GM12878 (cell line): ENCODE data around the gene ARMC2. TPM values are rescaled to one million over a fixed set of nuclear protein-coding genes. Genes with fewer than 3 reads are reported as not detected.

ENCODE experiments used
- ATAC-seq: fragments of 200-7000 bp; cut with Tn5 transposase; 3 replicates; pipeline ENCODE4 v1.9.1; 2020; ENCODE audit warnings: mild to moderate bottlenecking, moderate library complexity
- BruUV-seq: library from RNA; stranded (reverse); fragments of 400-500 nt; replicated peaks from 2 replicates; lab custom pipeline; 2021; lab: Mats Ljungman, UMichigan
- CTCF ChIA-PET: fragments of 300-600 bp; sonication (Branson Sonifier 250); formaldehyde crosslinking; extraction: SDS; loops from one replicate; lab custom pipeline; 2021; ENCODE audit warnings: inconsistent platforms; lab: Yijun Ruan, JAX
- POLR2A ChIA-PET: fragments of 350-600 bp; formaldehyde crosslinking; extraction: SDS; loops from one replicate; lab custom pipeline; 2021; ENCODE audit warnings: inconsistent platforms; lab: Charles Lee
- RAD21 ChIA-PET: fragments of 300-600 bp; sonication (Branson Sonifier 250); formaldehyde crosslinking; loops from one replicate; lab custom pipeline; 2023; ENCODE audit warnings: antibody characterized with exemption; ENCODE audit not compliant: unreplicated experiment; lab: Charles Lee
- SMC1A ChIA-PET: fragments of 300-600 bp; sonication (Branson Sonifier 250); formaldehyde crosslinking; loops from one replicate; lab custom pipeline; 2023; ENCODE audit not compliant: unreplicated experiment, uncharacterized antibody; lab: Charles Lee
- DNase-seq: peaks from one replicate; pipeline ENCODE4 v3.0.0-alpha.2; 2011; ENCODE audit warnings: low read depth, low spot score
- FAIRE-seq: peaks from 3 replicates; lab custom pipeline; 2011; peaks lifted over from hg19 to GRCh38; lab: Jason Lieb, UNC
- H2AFZ ChIP-seq: 2 replicates; pipeline ENCODE4 v1.6.0; 2011; ENCODE audit warnings: low read depth, low read length, control low read depth; ENCODE audit not compliant: control insufficient read depth
- H3K27ac ChIP-seq: 2 replicates; pipeline ENCODE4 v1.5.1; 2011; ENCODE audit warnings: control low read depth; ENCODE audit not compliant: control insufficient read depth, insufficient read depth
- H3K27me3 ChIP-seq, 2 experiments: replicated peaks in 1 of 2; 2 replicates each; pipeline versions ENCODE4 v1.6.0 to v1.6.1; 2011; ENCODE audit warnings: low read length in 1 of 2; ENCODE audit not compliant: control insufficient read depth in 2 of 2, insufficient read depth in 2 of 2
- H3K36me3 ChIP-seq, 2 experiments: 2 replicates each; pipeline ENCODE4 v1.5.1; 2011; ENCODE audit warnings: low read length in 1 of 2; ENCODE audit not compliant: control insufficient read depth in 2 of 2, insufficient read depth in 2 of 2
- H3K4me1 ChIP-seq: 2 replicates; pipeline ENCODE4 v1.6.1; 2011; ENCODE audit warnings: mild to moderate bottlenecking, low read length, moderate library complexity, mixed read lengths; ENCODE audit not compliant: control insufficient read depth, insufficient read depth
- H3K4me2 ChIP-seq: 2 replicates; pipeline ENCODE4 v1.6.0; 2011; ENCODE audit warnings: control low read depth; ENCODE audit not compliant: control insufficient read depth, insufficient read depth
- H3K4me3 ChIP-seq: fragments of 200-600 bp; sonication (generic); 2 replicates; pipeline ENCODE4 v1.5.1; 2016
- H3K79me2 ChIP-seq: 2 replicates; pipeline ENCODE4 v1.6.0; 2011; ENCODE audit warnings: low read length; ENCODE audit not compliant: control insufficient read depth, insufficient read depth
- H3K9ac ChIP-seq: 2 replicates; pipeline ENCODE4 v1.8.0; 2011; ENCODE audit warnings: low read length, control low read depth, mixed read lengths; ENCODE audit not compliant: control insufficient read depth, insufficient read depth
- H3K9me3 ChIP-seq: replicated peaks from 3 replicates; pipeline ENCODE4 v1.5.1; 2011; ENCODE audit warnings: mild to moderate bottlenecking, low read length; ENCODE audit not compliant: control insufficient read depth, insufficient read depth
- H4K20me1 ChIP-seq: 2 replicates; pipeline ENCODE4 v1.6.0; 2011; ENCODE audit not compliant: control insufficient read depth, insufficient read depth
- BCL11A ChIP-seq: IDR thresholded peaks from 2 replicates; pipeline ENCODE4 v1.6.1; 2011; ENCODE audit warnings: low read depth, low read length
- BHLHE40 ChIP-seq, 2 experiments: fragments of 450-650 bp in 1 of 2; IDR thresholded peaks; 2 replicates each; pipeline ENCODE4 v1.6.1; 2011 to 2017; ENCODE audit warnings: low read depth in 2 of 2, borderline replicate concordance in 1 of 2, improper control_type of control experiment in 1 of 2, low read length in 1 of 2, mild to moderate bottlenecking in 1 of 2
- BMI1 ChIP-seq: fragments of 450-650 bp; IDR thresholded peaks from 2 replicates; pipeline ENCODE4 v1.6.1; 2016; ENCODE audit warnings: mild to moderate bottlenecking, moderate library complexity, borderline replicate concordance
- BRCA1 ChIP-seq: IDR thresholded peaks from 2 replicates; pipeline ENCODE4 v1.6.1; 2011; ENCODE audit warnings: low read depth, low read length, improper control_type of control experiment
- CHD2 ChIP-seq: IDR thresholded peaks from 2 replicates; pipeline ENCODE4 v1.6.1; 2011; ENCODE audit warnings: low read depth, low read length, improper control_type of control experiment, borderline replicate concordance
- CREB1 ChIP-seq: IDR thresholded peaks from 2 replicates; pipeline ENCODE4 v1.6.1; 2012; ENCODE audit warnings: low read depth, mild to moderate bottlenecking, inconsistent platforms
- CREM ChIP-seq: IDR thresholded peaks from 2 replicates; pipeline ENCODE4 v1.6.1; 2014; ENCODE audit warnings: antibody characterized with exemption, low read depth
- GABPA ChIP-seq: IDR thresholded peaks from 2 replicates; pipeline ENCODE4 v1.6.1; 2014; ENCODE audit warnings: antibody characterized with exemption, low read depth, mild to moderate bottlenecking, inconsistent platforms
- KAT2A ChIP-seq: conservative IDR thresholded peaks from 2 replicates; pipeline ENCODE4 v1.6.1; 2011; ENCODE audit warnings: low read depth, low read length; ENCODE audit not compliant: control insufficient read depth
- NFIC ChIP-seq: IDR thresholded peaks from 2 replicates; pipeline ENCODE4 v1.6.1; 2012; ENCODE audit warnings: low read depth, mild to moderate bottlenecking, inconsistent platforms, low read length, moderate library complexity
- SMARCA5 ChIP-seq: fragments of 450-650 bp; IDR thresholded peaks from 2 replicates; pipeline ENCODE4 v1.6.1; 2017; ENCODE audit warnings: mild to moderate bottlenecking
- SP1 ChIP-seq: IDR thresholded peaks from one replicate; pipeline ENCODE4 v1.6.1; 2011; ENCODE audit warnings: low read depth, low read length
- SPI1 ChIP-seq: IDR thresholded peaks from 2 replicates; pipeline ENCODE4 v1.6.1; 2011; ENCODE audit warnings: low read depth, mild to moderate bottlenecking, low read length, moderate library complexity, borderline replicate concordance; ENCODE audit not compliant: insufficient read depth
- SREBF1 ChIP-seq: IDR thresholded peaks from 2 replicates; pipeline ENCODE4 v1.6.1; 2012; ENCODE audit warnings: mild to moderate bottlenecking, low read length
- ZBED1 ChIP-seq: IDR thresholded peaks from 2 replicates; pipeline ENCODE4 v1.6.1; 2016; ENCODE audit warnings: borderline replicate concordance
- WGBS: methylation state at CpG from one replicate; pipeline ENCODE4 v1.1.6; 2016; ENCODE audit warnings: low lambda C conversion rate; ENCODE audit not compliant: insufficient replicate concordance, insufficient coverage; ENCODE audit errors: missing lambda C conversion rate; 5-methylcytosine and 5-hydroxymethylcytosine counted together
- in situ Hi-C: fragments of 300-500 bp; cut with MboI; formaldehyde crosslinking; loops from 9 replicates; pipeline ENCODE4 v1.14.3; 2018; ENCODE audit warnings: mixed read lengths
- intact Hi-C: fragments of 100-400 bp; cut with micrococcal nuclease; formaldehyde crosslinking; loops from one replicate; pipeline ENCODE4 v1.14.2; 2022; ENCODE audit not compliant: unreplicated experiment
- polyA plus RNA-seq, 11 experiments: library from polyadenylated mRNA; depleted of rRNA in 4 of 11; unstranded in 6 of 11; stranded (reverse) in 5 of 11; fragments of >200 nt; fragmentation: Nextera tagmentation in 4 of 11; fragmentation: Illumina TruSeq in 1 of 11; extraction: Ambion mirVana in 4 of 11; extraction: Trizol in 1 of 11; gene quantifications; 1 replicate in 1 of 11; 2 replicates in 10 of 11; pipeline versions ENCODE4 v1.2.1 to v1.2.3, GENCODE V29; 2011 to 2016; ENCODE audit warnings: inconsistent platforms in 2 of 11, missing spikeins in 2 of 11, low read depth in 1 of 11
- total RNA-seq, 4 experiments: library from RNA; depleted of rRNA in 3 of 4; stranded (reverse); fragments of >200 nt in 3 of 4; fragmentation: Illumina TruSeq in 1 of 4; extraction: Trizol in 1 of 4; gene quantifications; 2 replicates each; pipeline versions ENCODE4 v1.2.1 to v1.2.3, GENCODE V29; 2013 to 2021
- TF ChIP-seq, protein P1 (sequence below): IDR thresholded peaks from 2 replicates; pipeline ENCODE4 v1.6.1; 2012; ENCODE audit warnings: low read depth, low read length, improper control_type of control experiment
- TF ChIP-seq, protein P2 (sequence below): IDR thresholded peaks from 2 replicates; pipeline ENCODE4 v1.6.1; 2011; ENCODE audit warnings: borderline replicate concordance, low read depth, mild to moderate bottlenecking, moderate library complexity, mixed read lengths, low read length; ENCODE audit not compliant: insufficient read depth; ENCODE audit errors: extremely low read length
- TF ChIP-seq, protein P3 (sequence below): fragments of 450-650 bp; IDR thresholded peaks from 2 replicates; pipeline ENCODE4 v1.6.1; 2017; ENCODE audit warnings: low read depth, mild to moderate bottlenecking, moderate library complexity

ARMC2 gene
- total and polyA plus RNA-seq, 10 of the 15 experiments (the other 5 are each of a cell fraction or from before 2014, with no cell fraction given): 0.06 to 0.33 (median 0.21) TPM; not detected in 5

DNA sequence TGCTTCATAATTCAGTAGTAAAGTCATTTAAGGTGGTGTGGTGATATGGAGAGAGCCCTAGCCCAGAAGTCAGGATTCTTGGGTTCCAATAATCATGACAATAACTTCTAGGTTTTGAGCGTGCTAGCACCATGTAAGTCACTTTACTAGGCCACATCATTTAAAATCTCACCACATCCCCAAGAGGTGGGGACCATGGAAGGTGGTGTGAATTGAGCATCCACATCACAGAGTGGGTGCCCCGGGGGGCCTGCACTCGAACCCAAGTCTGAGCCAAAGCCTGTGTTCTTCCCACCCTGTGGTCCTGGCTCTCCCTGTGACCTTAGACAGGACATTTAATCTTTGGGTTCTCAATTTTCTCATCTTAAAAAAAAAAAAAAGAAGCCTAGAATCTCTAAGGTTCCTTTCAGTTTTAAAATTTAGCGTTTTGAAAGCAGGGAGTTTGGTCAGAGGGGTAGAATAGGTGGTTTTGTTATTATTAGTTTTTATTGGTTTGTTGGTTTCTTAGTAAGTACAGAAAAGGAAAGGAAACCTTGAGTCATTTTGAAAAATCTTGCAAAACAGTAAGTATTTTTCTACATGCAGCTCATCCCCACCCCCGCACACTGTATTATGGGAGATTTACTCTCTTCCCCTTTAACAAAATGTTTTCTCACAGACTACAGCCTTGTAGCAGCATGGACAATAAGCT is 26.4 kb downstream of the ARMC2 start:
- RAD21 ChIA-PET: no interaction called here
- DNase-seq (peak; percentile 51), FAIRE-seq (peak; percentile 52), ATAC-seq (peak; percentile 89)
- Histone ChIP-seq H3K4me1 (peaks cover 12% of the 10 kb centered on the region), H3K4me2 (peak overlapping the region; percentile 71), H3K9me3 (peaks cover 8% of the 10 kb centered on the region), H2AFZ (no peak overlapping the region), H3K36me3 (no peaks in the 10 kb centered on the region), H3K4me3 (no peak overlapping the region), H4K20me1 (no peaks in the 10 kb centered on the region), H3K79me2 (no peaks in the 10 kb centered on the region), H3K27ac (no peak overlapping the region), H3K9ac (no peak overlapping the region), H3K27me3 (peaks cover 0 to 10% of the 10 kb centered on the region in 2 experiments; a peak in 2 of 4 replicates)
- CTCF ChIA-PET: interaction anchor here (0.9 to 1.1 kb wide), 4 partner anchors 18 to 198 kb away, joined by 3 to 4 read pairs (median 3); no protein-coding TSS in a partner anchor
- POLR2A ChIA-PET: no interaction called here
- in situ Hi-C loops: no loop called here
- no TSS peak for BruUV-seq
- intact Hi-C loops: no loop called here
- 3% methylated on average over 5 of the region's 5 CpGs for WGBS
- SMC1A ChIA-PET: interaction anchor here (0.7 to 1.2 kb wide), 2 partner anchors 254 to 333 kb away, joined by 3 read pairs; no protein-coding TSS in a partner anchor
- TF ChIP-seq BRCA1: no peak
- 0 out of 2 replicates have a peak, but pooled peaks have one; percentile 26 for TF ChIP-seq CHD2
- TF ChIP-seq BHLHE40 (IDR thresholded peaks at IDR 0.05; ENCODE audit: borderline replicate concordance in 1 of 2, low read depth in 2 of 2, low read length in 1 of 2): 0 out of 4 replicates have a peak, but pooled peaks of 1 of the 2 experiments have one; percentile 42
- peak; percentile 94; the same call in 1 of the 2 replicates for TF ChIP-seq ZBED1
- peak; percentile 76 for TF ChIP-seq CREM
- TF ChIP-seq GABPA: peak; percentile 68; the same call in 1 of the 2 replicates
- 0 out of 2 replicates have a peak, but pooled peaks have one; percentile 27 for TF ChIP-seq CREB1
- TF ChIP-seq BMI1: peak; percentile 51; the same call in 1 of the 2 replicates
- TF ChIP-seq NFIC: peak; percentile 98
- TF ChIP-seq, protein P1, sequence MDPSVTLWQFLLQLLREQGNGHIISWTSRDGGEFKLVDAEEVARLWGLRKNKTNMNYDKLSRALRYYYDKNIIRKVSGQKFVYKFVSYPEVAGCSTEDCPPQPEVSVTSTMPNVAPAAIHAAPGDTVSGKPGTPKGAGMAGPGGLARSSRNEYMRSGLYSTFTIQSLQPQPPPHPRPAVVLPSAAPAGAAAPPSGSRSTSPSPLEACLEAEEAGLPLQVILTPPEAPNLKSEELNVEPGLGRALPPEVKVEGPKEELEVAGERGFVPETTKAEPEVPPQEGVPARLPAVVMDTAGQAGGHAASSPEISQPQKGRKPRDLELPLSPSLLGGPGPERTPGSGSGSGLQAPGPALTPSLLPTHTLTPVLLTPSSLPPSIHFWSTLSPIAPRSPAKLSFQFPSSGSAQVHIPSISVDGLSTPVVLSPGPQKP: no peak
- TF ChIP-seq, protein P2, sequence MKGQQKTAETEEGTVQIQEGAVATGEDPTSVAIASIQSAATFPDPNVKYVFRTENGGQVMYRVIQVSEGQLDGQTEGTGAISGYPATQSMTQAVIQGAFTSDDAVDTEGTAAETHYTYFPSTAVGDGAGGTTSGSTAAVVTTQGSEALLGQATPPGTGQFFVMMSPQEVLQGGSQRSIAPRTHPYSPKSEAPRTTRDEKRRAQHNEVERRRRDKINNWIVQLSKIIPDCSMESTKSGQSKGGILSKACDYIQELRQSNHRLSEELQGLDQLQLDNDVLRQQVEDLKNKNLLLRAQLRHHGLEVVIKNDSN: no peak
- TF ChIP-seq, protein P3, sequence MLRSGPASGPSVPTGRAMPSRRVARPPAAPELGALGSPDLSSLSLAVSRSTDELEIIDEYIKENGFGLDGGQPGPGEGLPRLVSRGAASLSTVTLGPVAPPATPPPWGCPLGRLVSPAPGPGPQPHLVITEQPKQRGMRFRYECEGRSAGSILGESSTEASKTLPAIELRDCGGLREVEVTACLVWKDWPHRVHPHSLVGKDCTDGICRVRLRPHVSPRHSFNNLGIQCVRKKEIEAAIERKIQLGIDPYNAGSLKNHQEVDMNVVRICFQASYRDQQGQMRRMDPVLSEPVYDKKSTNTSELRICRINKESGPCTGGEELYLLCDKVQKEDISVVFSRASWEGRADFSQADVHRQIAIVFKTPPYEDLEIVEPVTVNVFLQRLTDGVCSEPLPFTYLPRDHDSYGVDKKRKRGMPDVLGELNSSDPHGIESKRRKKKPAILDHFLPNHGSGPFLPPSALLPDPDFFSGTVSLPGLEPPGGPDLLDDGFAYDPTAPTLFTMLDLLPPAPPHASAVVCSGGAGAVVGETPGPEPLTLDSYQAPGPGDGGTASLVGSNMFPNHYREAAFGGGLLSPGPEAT: peak; percentile 75
- peak; percentile 56; the same call in 1 of the 2 replicates for TF ChIP-seq SPI1
- TF ChIP-seq BCL11A: peak; percentile 79
- TF ChIP-seq KAT2A: no peak
- no peak for TF ChIP-seq SP1
- peak; percentile 80 for TF ChIP-seq SREBF1
- TF ChIP-seq SMARCA5: no peak
